SH-SY5Y (cell line): ENCODE results near the gene LACRT.

Experiments used
- GATA2 ChIP-seq: IDR thresholded peaks from 2 replicates; pipeline ENCODE4 v1.6.1; 2011; ENCODE audit warnings: mild to moderate bottlenecking, low read depth, low read length
- GATA3 ChIP-seq: IDR thresholded peaks from 2 replicates; pipeline ENCODE4 v1.6.1; 2011; ENCODE audit warnings: low read depth, mild to moderate bottlenecking, low read length, moderate library complexity

The LACRT gene

GRCh38 chr12:54634795-54635194, at the start of gene LACRT:
TSS of gene LACRT (minus strand) at chr12:54634895. CDS start at chr12:54634841, 54 bp downstream.
- TF ChIP-seq GATA2, result no peak
- TF ChIP-seq GATA3, result no peak

GRCh38 chr12:54683398-54683797, 48.7 kb upstream of the LACRT start:
- TF ChIP-seq GATA3, result no peak

GRCh38 chr12:54682674-54683073, 48.0 kb upstream of the LACRT start:
- TF ChIP-seq GATA2 (no peak), GATA3 (no peak)

- TF ChIP-seq GATA3 (no peak), GATA2 (no peak)
Observed at GRCh38 chr12:54680374-54680773, 45.7 kb upstream of the LACRT start.

- TF ChIP-seq GATA3 (no peak), GATA2 (no peak)
Observed at GRCh38 chr12:54678131-54678530, 43.4 kb upstream of the LACRT start.

- no peak for TF ChIP-seq GATA2
- TF ChIP-seq GATA3, result no peak
Observed at GRCh38 chr12:54667945-54668344, 33.2 kb upstream of the LACRT start.

GRCh38 chr12:54666008-54666407, 31.3 kb upstream of the LACRT start:
- no peak for TF ChIP-seq GATA3
- no peak for TF ChIP-seq GATA2

- TF ChIP-seq GATA2 (no peak), GATA3 (no peak)
Observed at GRCh38 chr12:54663603-54664002, 28.9 kb upstream of the LACRT start.

- TF ChIP-seq GATA2 (no peak), GATA3 (no peak)
Observed at GRCh38 chr12:54662026-54662425, 27.3 kb upstream of the LACRT start.

GRCh38 chr12:54661048-54661447, 26.4 kb upstream of the LACRT start:
- TF ChIP-seq GATA2, result no peak
- TF ChIP-seq GATA3, result no peak

GRCh38 chr12:54660320-54660962, 25.7 kb upstream of the LACRT start:
- TF ChIP-seq GATA3, result no peak
- TF ChIP-seq GATA2, result no peak

- TF ChIP-seq GATA2, result no peak
- TF ChIP-seq GATA3, result no peak
Observed at GRCh38 chr12:54658306-54659264, 23.9 kb upstream of the LACRT start.

- TF ChIP-seq GATA3 (no peak), GATA2 (no peak)
Observed at GRCh38 chr12:54657105-54657607, 22.5 kb upstream of the LACRT start.

- TF ChIP-seq GATA2, result no peak
- no peak for TF ChIP-seq GATA3
Observed at GRCh38 chr12:54654926-54655325, 20.2 kb upstream of the LACRT start.

GRCh38 chr12:54653025-54653424, 18.3 kb upstream of the LACRT start:
- TF ChIP-seq GATA3, result no peak
- no peak for TF ChIP-seq GATA2
